ENCODE data around the gene ZC2HC1B.

The ZC2HC1B gene

DNA sequence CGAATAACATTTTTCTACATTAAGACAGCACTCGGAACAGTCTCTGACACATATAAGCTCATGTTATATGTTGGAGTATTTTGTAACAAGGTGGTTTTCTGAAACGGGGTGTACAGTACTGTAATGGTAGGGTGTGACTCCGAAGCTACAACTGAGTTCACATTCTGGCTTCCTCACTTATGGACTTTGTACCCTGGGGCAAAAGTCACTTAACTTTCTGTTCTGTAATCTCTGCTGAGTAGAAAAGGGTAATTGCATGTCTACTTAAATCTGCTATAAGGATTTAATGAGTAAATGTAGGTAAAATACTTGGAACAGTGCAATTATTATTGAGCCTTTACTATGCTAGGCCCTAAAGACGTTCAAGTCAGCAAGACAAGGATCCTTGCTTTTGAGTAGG is 25.9 kb upstream of the ZC2HC1B start:
- TF ChIP-seq, protein P1, sequence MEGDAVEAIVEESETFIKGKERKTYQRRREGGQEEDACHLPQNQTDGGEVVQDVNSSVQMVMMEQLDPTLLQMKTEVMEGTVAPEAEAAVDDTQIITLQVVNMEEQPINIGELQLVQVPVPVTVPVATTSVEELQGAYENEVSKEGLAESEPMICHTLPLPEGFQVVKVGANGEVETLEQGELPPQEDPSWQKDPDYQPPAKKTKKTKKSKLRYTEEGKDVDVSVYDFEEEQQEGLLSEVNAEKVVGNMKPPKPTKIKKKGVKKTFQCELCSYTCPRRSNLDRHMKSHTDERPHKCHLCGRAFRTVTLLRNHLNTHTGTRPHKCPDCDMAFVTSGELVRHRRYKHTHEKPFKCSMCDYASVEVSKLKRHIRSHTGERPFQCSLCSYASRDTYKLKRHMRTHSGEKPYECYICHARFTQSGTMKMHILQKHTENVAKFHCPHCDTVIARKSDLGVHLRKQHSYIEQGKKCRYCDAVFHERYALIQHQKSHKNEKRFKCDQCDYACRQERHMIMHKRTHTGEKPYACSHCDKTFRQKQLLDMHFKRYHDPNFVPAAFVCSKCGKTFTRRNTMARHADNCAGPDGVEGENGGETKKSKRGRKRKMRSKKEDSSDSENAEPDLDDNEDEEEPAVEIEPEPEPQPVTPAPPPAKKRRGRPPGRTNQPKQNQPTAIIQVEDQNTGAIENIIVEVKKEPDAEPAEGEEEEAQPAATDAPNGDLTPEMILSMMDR (IDR thresholded peaks at IDR 0.05; ENCODE audit: low read depth, low read length, missing control alignments) = no peak
- no peak overlapping the region for H3K4me3 ChIP-seq (ENCODE audit: low read depth, low read length)
- no peak for DNase-seq (ENCODE audit: low read depth)

DNA sequence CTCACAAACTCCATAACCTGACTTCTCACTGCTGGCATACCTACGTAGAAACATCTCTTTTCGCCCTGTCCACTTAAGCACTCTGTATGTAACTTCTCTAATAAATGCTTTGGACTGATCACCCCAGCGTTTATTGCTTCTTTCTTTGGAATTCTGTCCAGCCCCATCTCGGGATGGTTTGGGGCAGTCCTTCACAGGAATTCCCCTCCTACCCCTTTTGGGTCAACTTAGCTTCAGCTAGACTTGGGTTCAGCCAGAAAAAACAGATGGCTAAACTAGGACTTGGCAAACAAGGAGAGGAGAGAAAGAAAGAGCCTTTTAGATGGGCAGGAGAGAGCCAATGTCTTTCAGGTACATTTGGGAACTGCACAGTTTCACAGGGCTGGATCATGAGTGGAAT is 25.1 kb upstream of the ZC2HC1B start:
- no peak for DNase-seq (ENCODE audit: low read depth)
- H3K4me3 ChIP-seq (ENCODE audit: low read depth, low read length) = no peak overlapping the region
- TF ChIP-seq, protein P1 (IDR thresholded peaks at IDR 0.05; ENCODE audit: low read depth, low read length, missing control alignments) = no peak

DNA sequence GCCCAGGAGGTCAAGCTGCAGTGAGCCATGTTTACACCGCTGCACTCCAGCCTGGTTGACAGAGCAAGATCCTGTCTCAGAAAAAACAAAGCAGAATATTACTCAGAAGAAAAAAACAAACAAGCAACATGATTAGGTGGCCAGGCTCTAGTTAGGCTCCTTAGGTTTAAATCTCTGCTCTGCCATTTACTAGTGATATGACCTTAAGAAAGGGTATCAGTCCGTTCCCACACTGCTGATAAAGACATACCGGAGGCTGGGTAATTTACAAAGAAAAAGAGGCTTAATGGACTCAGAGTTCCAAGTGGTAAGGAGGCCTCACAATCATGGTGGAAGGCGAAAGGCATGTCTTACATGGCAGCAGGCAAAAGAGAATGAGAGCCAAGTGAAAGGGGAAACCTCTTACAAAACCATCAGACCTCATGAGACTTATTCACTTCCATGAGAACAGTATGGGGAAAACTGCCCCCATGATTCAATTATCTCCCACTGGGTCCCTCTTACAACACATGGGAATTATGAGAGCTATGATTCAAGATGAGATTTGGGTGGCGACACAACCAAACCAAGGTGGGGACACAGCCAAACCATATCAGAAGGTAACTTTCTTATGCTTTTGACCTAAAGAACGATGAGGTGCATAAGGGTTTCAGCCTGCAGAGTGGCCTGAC is 23.5 kb upstream of the ZC2HC1B start:
- TF ChIP-seq, protein P1 (IDR thresholded peaks at IDR 0.05; ENCODE audit: low read depth, low read length, missing control alignments) = no peak

GRCh38 chr6:143842461-143842901 is 21.8 kb upstream of the ZC2HC1B start:
- DNase-seq (ENCODE audit: low read depth) = no peak
- TF ChIP-seq, protein P1 (IDR thresholded peaks at IDR 0.05; ENCODE audit: low read depth, low read length, missing control alignments) = no peak
- peak overlapping the region; percentile 84 for H3K4me3 ChIP-seq (ENCODE audit: low read depth, low read length)

More for the DNA sequence above, 23.5 kb upstream of the ZC2HC1B start:
- no peak overlapping the region for H3K4me3 ChIP-seq (ENCODE audit: low read depth, low read length)
- DNase-seq (ENCODE audit: low read depth) = no peak

- peak; percentile 80 for DNase-seq (ENCODE audit: low read depth)
- peak within 1 kb of the TSS; percentile 84 for H3K4me3 ChIP-seq (ENCODE audit: low read depth, low read length)
- TF ChIP-seq, protein P1 (IDR thresholded peaks at IDR 0.05; ENCODE audit: low read depth, low read length, missing control alignments) = no peak
These were observed 21.2 kb upstream of the ZC2HC1B start, which contains the start of gene LTV1 for GRCh38 chr6:143842902-143843676. Gene LTV1 (plus strand): TSS chr6:143843338. CDS start chr6:143843478, 140 bp downstream.

- peak overlapping the region; percentile 84 for H3K4me3 ChIP-seq (ENCODE audit: low read depth, low read length)
- TF ChIP-seq, protein P1 (IDR thresholded peaks at IDR 0.05; ENCODE audit: low read depth, low read length, missing control alignments) = no peak
- no peak for DNase-seq (ENCODE audit: low read depth)
These were observed 20.6 kb upstream of the ZC2HC1B start for GRCh38 chr6:143843677-143843999.
